ENCODE measurements around the gene MTCL3.

DNA sequence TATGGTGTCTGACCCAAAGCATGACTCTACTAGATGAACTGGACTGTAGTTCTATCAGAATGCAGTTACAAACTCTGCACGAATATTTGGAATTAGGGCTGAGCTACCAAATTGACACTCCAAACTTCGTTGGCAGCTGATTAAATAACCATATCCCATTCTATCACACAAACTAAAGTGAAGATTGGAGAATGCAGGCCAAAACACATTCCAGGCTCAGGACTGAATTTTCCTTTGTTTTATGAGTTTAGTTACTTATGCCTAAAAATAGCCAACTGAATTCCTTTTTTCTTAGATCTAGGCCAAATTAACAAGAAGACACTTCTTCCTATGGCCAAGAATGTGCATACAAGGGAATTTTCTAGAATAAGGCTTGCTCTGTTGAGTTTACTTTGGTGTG is 50.2 kb downstream of the MTCL3 start:
- TF ChIP-seq, protein P1, sequence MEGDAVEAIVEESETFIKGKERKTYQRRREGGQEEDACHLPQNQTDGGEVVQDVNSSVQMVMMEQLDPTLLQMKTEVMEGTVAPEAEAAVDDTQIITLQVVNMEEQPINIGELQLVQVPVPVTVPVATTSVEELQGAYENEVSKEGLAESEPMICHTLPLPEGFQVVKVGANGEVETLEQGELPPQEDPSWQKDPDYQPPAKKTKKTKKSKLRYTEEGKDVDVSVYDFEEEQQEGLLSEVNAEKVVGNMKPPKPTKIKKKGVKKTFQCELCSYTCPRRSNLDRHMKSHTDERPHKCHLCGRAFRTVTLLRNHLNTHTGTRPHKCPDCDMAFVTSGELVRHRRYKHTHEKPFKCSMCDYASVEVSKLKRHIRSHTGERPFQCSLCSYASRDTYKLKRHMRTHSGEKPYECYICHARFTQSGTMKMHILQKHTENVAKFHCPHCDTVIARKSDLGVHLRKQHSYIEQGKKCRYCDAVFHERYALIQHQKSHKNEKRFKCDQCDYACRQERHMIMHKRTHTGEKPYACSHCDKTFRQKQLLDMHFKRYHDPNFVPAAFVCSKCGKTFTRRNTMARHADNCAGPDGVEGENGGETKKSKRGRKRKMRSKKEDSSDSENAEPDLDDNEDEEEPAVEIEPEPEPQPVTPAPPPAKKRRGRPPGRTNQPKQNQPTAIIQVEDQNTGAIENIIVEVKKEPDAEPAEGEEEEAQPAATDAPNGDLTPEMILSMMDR (conservative IDR thresholded peaks at IDR 0.05; ENCODE audit: low read depth, low read length): no peak
- TF ChIP-seq EZH2 (IDR thresholded peaks at IDR 0.05; ENCODE audit: borderline replicate concordance, low read depth, low read length, poor library complexity, severe bottlenecking): no peak
